NCI-H345 treated with DMSO at 0.1 percent for 48 hours (cell line): ENCODE results near the gene GDPD5.
A peak's percentile ranks its signal among the peaks of the same experiment; 100 is the strongest.

ENCODE experiments used
- DNase-seq: peaks from one replicate; lab custom pipeline; 2025; ENCODE audit not compliant: unreplicated experiment; lab: John Stamatoyannopoulos, UW

The GDPD5 gene

DNA sequence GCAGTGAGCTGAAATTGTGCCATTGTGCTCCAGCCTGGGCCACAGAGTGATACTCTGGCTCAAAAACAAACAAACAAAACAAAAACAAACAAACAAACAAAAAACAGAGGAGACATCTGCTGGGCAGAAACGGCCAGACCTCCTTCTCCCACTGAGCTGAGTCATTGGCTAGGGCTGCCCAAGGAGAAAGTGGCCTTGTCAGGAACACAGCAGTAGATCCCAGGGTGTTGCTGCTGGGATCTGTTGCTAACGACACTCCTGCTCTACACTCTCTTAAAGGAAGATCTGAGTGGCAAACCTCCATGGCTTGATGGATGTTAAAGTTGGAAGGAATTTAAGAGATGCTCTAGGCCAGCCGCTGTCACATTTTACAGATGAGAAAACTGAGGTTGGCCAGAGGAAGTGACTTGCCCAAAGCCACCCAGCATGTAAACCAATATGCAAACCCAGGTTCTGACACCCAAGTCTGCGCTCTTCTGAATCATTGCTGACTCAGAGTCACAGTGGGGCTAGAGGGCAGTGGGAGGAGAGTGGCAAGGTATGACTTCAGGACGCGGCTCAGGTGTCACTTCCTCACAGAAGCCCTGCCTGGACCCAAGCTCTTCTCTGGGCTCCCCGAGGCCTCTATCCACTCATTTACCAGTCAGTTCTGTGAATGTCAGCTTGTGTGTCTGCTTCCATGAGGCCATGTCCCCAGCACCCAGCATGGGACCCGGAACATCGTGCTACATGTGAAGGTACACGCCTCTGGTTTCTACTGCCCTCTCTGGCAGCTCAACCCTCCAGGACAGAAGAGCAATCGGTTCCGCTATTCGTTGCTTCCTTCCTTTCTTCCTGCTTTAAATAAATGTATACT lies 11.3 kb upstream of the GDPD5 start:
- DNase-seq, result no peak

DNA sequence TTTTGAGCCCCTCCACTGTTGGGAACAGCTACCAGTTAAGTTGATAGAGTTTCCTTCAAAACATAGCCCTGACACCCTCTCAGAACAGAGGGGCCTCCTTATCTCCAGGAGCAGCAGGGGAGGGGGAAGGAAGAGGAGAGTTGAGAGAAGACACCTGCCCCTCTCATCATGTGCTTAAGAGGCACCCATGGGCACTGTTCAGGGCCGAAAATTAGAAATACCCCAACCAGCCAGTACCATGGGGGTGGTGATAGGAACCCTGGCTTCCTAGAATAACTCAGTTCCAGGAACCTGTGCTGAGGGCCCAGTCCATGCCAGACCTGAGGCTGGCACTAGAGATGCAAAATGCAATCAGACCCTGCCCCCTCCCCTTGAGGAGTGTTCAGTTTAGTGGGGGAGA lies 9.3 kb upstream of the GDPD5 start:
- DNase-seq, result no peak

- DNase-seq, result no peak
These were observed 8.7 kb upstream of the GDPD5 start for GRCh38 chr11:75534259-75535069.

- DNase-seq, result no peak
These were observed 8.1 kb upstream of the GDPD5 start for GRCh38 chr11:75533896-75534258.

- peak; percentile 59 for DNase-seq
These were observed 6.7 kb upstream of the GDPD5 start for GRCh38 chr11:75532200-75533048.

DNA sequence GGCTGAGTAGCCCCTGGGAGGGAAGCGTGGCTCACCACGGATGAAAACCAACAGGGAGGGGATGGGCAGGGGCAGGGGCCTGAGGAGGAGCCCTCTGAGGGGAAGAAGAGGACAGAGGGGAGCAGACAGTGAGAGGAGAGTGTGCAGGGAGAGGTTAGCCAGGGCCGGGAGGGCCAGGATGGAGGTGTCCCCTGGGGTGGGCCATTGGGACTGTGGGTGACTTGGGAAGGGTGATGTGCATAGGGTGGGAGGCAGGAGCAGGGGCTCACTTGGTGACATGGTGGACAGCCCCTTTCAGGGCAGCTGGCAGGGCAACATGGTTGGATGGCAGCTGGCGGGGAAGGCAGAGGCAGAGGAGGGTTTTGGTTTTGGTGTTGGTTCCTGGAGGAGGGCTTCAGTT lies 5.6 kb upstream of the GDPD5 start:
- no peak for DNase-seq

GRCh38 chr11:75530577-75530976 lies 4.8 kb upstream of the GDPD5 start:
- no peak for DNase-seq

DNA sequence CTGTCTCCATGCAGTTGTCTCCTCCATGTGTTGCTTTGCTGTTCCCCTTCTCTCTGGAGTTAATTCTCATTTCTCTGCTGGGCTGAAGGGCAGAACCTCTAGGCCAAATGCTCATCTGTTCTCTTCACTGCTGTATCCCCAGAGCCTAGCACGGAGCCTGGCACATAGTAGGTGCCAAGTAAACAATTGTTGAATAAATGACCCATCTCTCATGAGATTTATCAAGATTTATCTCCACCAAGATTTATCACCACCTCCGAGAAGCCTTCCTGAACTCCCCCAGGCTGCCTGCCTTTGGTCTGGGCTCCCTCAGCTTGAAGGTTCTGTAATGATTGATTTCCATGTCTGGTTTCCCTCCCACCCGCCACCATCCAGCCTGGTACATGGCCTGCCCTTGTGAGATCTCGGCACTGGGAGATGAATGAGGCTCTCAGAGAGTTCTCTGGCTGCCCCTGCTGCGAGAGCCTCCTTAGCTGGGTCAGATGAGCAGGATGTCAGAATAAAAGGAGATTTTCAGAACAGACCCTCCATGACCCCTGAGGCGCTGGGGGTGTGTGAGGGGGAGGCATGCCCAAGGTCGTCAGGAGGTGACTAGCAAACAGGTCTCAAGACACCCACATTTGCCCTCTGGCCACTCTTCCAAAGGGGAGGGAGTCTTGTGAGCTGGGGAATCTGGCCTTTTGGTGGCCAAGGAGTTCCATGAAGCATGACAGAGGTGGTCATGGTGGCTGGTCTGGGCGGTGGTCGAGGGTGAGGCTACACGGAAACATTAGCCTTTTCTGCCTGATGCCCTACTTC lies 2.4 kb upstream of the GDPD5 start:
- no peak for DNase-seq

GRCh38 chr11:75527130-75527529 lies 1.4 kb upstream of the GDPD5 start:
- DNase-seq, result no peak

DNA sequence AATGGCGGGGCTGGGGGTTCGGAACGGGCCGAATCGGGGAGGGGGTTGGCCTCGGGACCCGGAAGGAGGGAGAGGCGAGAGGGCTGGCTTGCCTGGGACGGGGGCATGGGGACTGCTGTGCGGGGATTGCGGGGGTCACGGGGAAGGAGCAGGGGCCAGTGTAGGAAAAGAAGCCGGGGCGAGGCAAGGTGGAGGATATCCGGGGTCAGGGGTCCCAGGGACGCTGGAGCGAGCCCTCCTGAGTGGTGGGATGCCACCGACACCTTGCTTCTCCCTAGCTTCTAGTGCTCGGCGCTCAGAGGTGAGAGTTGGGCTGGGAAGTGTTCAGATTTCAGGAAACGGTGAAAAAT lies 426 bp upstream of the GDPD5 start:
- DNase-seq, result no peak

DNA sequence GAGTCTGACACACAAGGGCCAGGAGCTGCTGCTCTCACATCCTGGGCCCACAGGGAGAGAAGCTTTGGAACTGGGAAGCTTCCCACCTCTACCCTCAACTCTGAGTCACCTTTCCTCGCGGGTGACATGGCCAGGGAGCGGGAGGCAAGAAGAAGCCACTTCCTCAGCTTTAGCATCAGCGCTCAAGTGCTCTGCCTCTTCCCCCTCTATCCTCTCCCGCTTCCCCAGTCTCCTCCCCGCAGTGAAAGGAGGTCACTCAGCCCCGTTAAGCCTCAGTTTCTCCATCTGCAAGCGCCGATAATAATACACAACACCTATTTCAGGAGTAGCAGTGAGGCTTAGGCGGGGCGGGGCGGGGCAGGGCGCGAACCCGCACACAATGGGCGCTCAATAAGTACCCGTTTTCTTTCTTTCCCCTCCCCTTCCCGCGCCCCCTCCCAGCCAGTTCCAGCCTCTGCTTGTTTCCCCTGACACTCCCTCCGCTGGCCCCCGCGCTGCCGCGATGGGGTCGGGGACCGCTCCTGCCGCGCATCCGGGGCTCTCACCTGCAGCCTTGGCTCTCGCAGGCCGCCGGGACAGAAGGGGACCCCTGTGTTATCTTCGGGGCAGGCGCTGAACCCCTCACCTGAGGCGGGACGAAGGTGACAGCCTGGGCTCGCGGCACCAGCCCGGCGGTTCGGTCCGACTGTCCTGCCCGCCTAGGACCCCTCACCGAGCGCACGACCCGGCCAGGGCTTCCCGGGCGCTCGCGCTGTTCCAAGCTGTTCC lies 892 bp downstream of the GDPD5 start:
- DNase-seq, result no peak

DNA sequence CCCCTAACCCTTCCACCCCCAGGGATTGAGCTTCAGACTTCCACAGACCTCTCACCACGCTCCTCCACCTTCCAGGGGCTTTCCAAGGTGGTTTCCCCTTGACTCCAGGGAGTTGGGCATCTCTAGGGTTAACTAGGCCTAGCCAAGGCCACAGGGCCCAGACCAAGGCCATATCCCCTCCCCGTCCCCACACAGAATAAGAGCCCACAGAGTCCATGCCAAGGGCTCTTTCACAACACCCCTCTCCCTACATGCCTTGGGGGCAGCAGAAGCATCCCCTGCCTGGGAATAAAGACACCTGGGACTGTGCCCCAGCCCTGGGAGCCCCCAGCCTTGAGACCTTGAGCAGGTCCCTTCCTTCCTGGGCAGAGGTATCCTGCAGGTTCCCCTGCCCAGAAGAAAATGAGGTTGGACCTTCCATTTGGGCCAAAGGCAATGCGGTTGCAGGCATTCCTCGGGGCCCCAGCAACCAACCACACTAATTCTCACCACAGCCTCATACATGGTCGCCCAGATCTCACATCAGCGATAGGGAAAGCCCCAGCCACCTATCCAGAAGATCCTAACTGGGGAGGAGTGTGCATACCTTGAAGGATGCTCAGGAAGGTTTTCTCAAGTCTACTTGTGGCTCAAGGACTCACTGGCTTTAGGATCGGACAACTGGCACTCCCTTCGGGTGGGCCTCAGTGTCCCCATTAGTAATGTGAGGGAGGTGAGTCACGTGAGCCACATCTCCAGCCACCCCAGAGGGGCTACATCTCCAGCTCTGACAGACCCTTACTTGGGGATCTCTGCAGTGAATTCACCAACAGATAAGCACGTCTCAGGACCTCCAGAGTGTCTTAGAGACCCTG lies 1.7 kb downstream of the GDPD5 start:
- DNase-seq, result no peak

DNA sequence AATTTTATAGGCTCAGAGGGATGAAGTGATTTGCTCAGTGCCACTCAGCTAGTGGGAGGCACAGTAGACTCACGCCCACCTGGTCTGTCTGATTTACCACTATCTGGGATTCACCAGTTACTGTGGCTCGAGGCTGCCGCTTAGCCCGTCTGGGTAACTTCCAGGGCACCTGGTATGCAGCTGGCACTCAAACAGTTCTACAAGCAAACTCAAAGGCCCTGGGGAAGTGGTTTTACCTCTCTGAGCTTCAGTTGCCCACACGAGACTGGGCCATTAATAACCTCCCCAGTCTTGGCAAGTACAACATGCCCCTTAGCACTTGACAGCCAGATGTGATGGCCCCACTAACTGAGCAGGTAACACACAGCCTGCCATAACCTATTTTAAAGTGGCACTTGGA lies 2.6 kb downstream of the GDPD5 start:
- no peak for DNase-seq

- DNase-seq, result no peak
These were observed 3.3 kb downstream of the GDPD5 start for GRCh38 chr11:75522286-75523044.

GRCh38 chr11:75520688-75521087 lies 5.1 kb downstream of the GDPD5 start:
- DNase-seq, result no peak

GRCh38 chr11:75518771-75519653 lies 6.7 kb downstream of the GDPD5 start:
- no peak for DNase-seq

DNA sequence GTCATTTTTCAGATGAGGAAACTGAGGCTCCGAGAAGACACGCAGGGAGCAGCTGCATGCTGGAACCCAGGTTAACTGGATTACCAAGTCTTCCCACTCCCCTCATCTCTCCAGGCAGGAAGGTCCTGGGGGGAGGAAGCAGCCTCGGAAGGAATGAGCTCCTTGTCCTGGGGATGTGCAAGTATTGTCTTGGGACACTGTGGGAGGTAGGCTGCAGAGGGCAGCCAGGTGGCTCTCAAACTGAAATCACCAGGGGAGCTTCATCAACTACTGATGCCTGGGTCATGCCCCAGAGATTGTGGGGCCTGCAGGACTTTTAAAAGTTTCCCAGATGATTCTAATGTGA lies 7.6 kb downstream of the GDPD5 start:
- no peak for DNase-seq

DNA sequence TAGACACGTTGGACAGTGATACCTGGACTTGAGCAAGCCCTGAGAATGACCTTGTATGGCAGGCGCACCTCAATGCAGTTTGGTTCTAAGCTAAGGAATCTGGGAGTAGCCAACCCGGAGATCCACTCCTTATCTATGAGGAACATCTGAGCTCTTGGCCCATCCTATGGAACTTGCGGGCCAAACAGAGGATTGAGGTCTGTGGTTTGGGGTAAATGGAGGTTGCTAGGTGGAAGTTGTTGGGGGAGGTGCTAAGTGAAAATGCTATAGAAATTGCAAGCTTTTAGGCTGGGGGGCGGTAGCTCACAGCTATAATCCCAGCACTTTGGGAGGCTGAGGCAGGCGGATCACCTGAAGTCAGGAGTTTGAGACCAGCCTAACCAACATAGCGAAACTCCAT lies 8.9 kb downstream of the GDPD5 start:
- no peak for DNase-seq
